OCI-LY7 (cell line): Measurements from ENCODE around the gene RNF168. TPM values are rescaled to one million over a fixed set of nuclear protein-coding genes. Genes with fewer than 3 reads are reported as not detected.

ENCODE experiments used
- BruUV-seq: library from RNA; stranded (reverse); fragments of 400-500 nt; replicated peaks from 2 replicates; lab custom pipeline; 2021; lab: Mats Ljungman, UMichigan
- CTCF ChIA-PET: fragments of 300-600 bp; sonication (Branson Sonifier 250); formaldehyde crosslinking; loops from one replicate; lab custom pipeline; 2022; ENCODE audit warnings: antibody characterized with exemption; ENCODE audit not compliant: unreplicated experiment; lab: Charles Lee
- POLR2A ChIA-PET: fragments of 300-600 bp; sonication (Branson Sonifier 250); formaldehyde crosslinking; loops from one replicate; lab custom pipeline; 2022; ENCODE audit warnings: antibody characterized with exemption; lab: Charles Lee
- DNase-seq: peaks from one replicate; pipeline ENCODE4 v3.0.0-alpha.2; 2015; ENCODE audit warnings: low spot score
- H2AFZ ChIP-seq: fragments of 200-600 bp; sonication (generic), shearing (Covaris generic); 2 replicates; pipeline ENCODE4 v1.6.1; 2014; ENCODE audit warnings: mild to moderate bottlenecking, antibody characterized with exemption, low read length, moderate library complexity
- H3K27ac ChIP-seq: fragments of 200-600 bp; sonication (generic); 2 replicates; pipeline ENCODE4 v1.5.1; 2014; ENCODE audit warnings: mixed run types, low read depth, mild to moderate bottlenecking, moderate library complexity, low read length, inconsistent platforms; ENCODE audit not compliant: poor library complexity, severe bottlenecking
- H3K36me3 ChIP-seq: fragments of 200-600 bp; sonication (generic); 2 replicates; pipeline ENCODE4 v1.6.1; 2014; ENCODE audit warnings: mild to moderate bottlenecking, antibody characterized with exemption, low read length, moderate library complexity, mixed read lengths; ENCODE audit not compliant: insufficient read depth
- H3K4me1 ChIP-seq: fragments of 200-600 bp; sonication (generic); 2 replicates; pipeline ENCODE4 v1.5.1; 2014; ENCODE audit warnings: mild to moderate bottlenecking, low read length; ENCODE audit not compliant: insufficient read depth, poor library complexity, severe bottlenecking
- H3K4me2 ChIP-seq: fragments of 200-600 bp; sonication (generic); 2 replicates; pipeline ENCODE4 v1.6.1; 2014; ENCODE audit warnings: mild to moderate bottlenecking, low read length
- H3K4me3 ChIP-seq: fragments of 200-600 bp; sonication (generic); 2 replicates; pipeline ENCODE4 v1.5.1; 2014; ENCODE audit warnings: mild to moderate bottlenecking, low read depth, low read length; ENCODE audit not compliant: poor library complexity, severe bottlenecking
- H3K79me2 ChIP-seq: fragments of 200-600 bp; sonication (generic); 2 replicates; pipeline ENCODE4 v1.6.1; 2016; ENCODE audit warnings: low read depth, mild to moderate bottlenecking, low read length, moderate library complexity, mixed read lengths; ENCODE audit not compliant: insufficient read depth
- H3K9me2 ChIP-seq: fragments of 200-600 bp; sonication (generic); 2 replicates; pipeline ENCODE4 v1.6.1; 2016; ENCODE audit warnings: mild to moderate bottlenecking, low read length, mixed read lengths; ENCODE audit not compliant: insufficient read depth
- H3K9me3 ChIP-seq: fragments of 200-600 bp; sonication (generic); 2 replicates; pipeline ENCODE4 v1.6.1; 2014; ENCODE audit warnings: mild to moderate bottlenecking, mixed run types, low read length, mixed read lengths
- H4K20me1 ChIP-seq: fragments of 200-600 bp; sonication (generic); 2 replicates; pipeline ENCODE4 v1.6.1; 2014; ENCODE audit warnings: mild to moderate bottlenecking, antibody characterized with exemption, low read length, moderate library complexity, mixed read lengths; ENCODE audit not compliant: insufficient read depth
- CTCF ChIP-seq: fragments of 200-600 bp; sonication (generic); conservative IDR thresholded peaks from 2 replicates; pipeline ENCODE4 v1.5.1; 2014; ENCODE audit warnings: mild to moderate bottlenecking, antibody characterized with exemption, low read length, moderate library complexity, mixed read lengths
- EZH2phosphoT487 ChIP-seq: fragments of 200-600 bp; sonication (generic); IDR thresholded peaks from 2 replicates; pipeline ENCODE4 v1.6.1; 2018; ENCODE audit warnings: low read depth, borderline replicate concordance, mild to moderate bottlenecking, mixed run types, antibody characterized with exemption, low read length, moderate library complexity, mixed read lengths
- intact Hi-C: fragments of 100-400 bp; cut with micrococcal nuclease; formaldehyde crosslinking; loops from one replicate; pipeline ENCODE4 v1.10.0; 2022; ENCODE audit not compliant: unreplicated experiment
- total RNA-seq, 2 experiments: library from RNA; depleted of rRNA in 1 of 2; stranded (reverse); fragments of >200 nt in 1 of 2; shearing (Covaris generic) in 1 of 2; gene quantifications; 2 replicates each; pipeline ENCODE4 v1.2.3, GENCODE V29; 2014 to 2022

Gene RNF168
- total RNA-seq, 2 experiments from 2014 or later: 31.3 to 38.1 TPM

- H3K9me2 ChIP-seq: no peaks in the 10 kb centered on the region
- peak overlapping the region; percentile 80 for H3K4me3 ChIP-seq
- no peak for DNase-seq
- no peak overlapping the region for H2AFZ ChIP-seq
- peaks cover 27% of the 10 kb centered on the region for H4K20me1 ChIP-seq
- peaks cover 84% of the 10 kb centered on the region for H3K79me2 ChIP-seq
- no peak for TF ChIP-seq EZH2phosphoT487
- TF ChIP-seq CTCF: no peak
- H3K9me3 ChIP-seq: no peaks in the 10 kb centered on the region
- peaks cover 58% of the 10 kb centered on the region for H3K36me3 ChIP-seq
- intact Hi-C loops: loop anchor here (5.0 kb wide), 1 partner anchor 183 kb away; the partner anchor contains the start of gene DYNLT2B
- peak overlapping the region; percentile 2 for H3K27ac ChIP-seq
- CTCF ChIA-PET: no interaction called here
- BruUV-seq: TSS peak; percentile 0
- POLR2A ChIA-PET: no interaction called here
- peak overlapping the region; percentile 99 for H3K4me2 ChIP-seq
- H3K4me1 ChIP-seq: peaks cover 16% of the 10 kb centered on the region
These were observed 3.6 kb downstream of the RNF168 start for GRCh38 chr3:196499807-196500524.

- no peak for TF ChIP-seq CTCF
- no peak for TF ChIP-seq EZH2phosphoT487
- no peak for DNase-seq
- H4K20me1 ChIP-seq: peaks cover 27% of the 10 kb centered on the region
- H3K4me1 ChIP-seq: peaks cover 18% of the 10 kb centered on the region
- H3K9me3 ChIP-seq: 0 out of 2 replicates have a peak, but pooled peaks cover 2% of the 10 kb centered on the region
- intact Hi-C loops: no loop called here
- no peaks in the 10 kb centered on the region for H3K9me2 ChIP-seq
- no TSS peak for BruUV-seq
- peaks cover 93% of the 10 kb centered on the region for H3K79me2 ChIP-seq
- peaks cover 67% of the 10 kb centered on the region for H3K36me3 ChIP-seq
- ChIA-PET POLR2A (no interaction called here), CTCF (no interaction called here)
- H3K27ac ChIP-seq: no peak overlapping the region
- H2AFZ ChIP-seq: no peak overlapping the region
- peak overlapping the region; percentile 99; the same call in 1 of the 2 replicates for H3K4me2 ChIP-seq
- H3K4me3 ChIP-seq: peak overlapping the region; percentile 80
These were observed 4.5 kb downstream of the RNF168 start for GRCh38 chr3:196499061-196499460.

GRCh38 chr3:196498297-196498696 lies 5.3 kb downstream of the RNF168 start:
- ChIA-PET CTCF (no interaction called here), POLR2A (interaction anchor here (1.4 to 1.9 kb wide), 2 partner anchors 8 to 11 kb away, joined by 6 to 7 read pairs; no protein-coding TSS in a partner anchor)
- no peak overlapping the region for H3K4me3 ChIP-seq
- TF ChIP-seq CTCF: no peak
- BruUV-seq: no TSS peak
- DNase-seq: no peak
- H3K9me2 ChIP-seq: no peaks in the 10 kb centered on the region
- no peak overlapping the region for H3K4me2 ChIP-seq
- no peak overlapping the region for H2AFZ ChIP-seq
- intact Hi-C loops: no loop called here
- H3K27ac ChIP-seq: no peak overlapping the region
- peaks cover 71% of the 10 kb centered on the region for H3K36me3 ChIP-seq
- peaks cover 17% of the 10 kb centered on the region for H3K4me1 ChIP-seq
- H4K20me1 ChIP-seq: peaks cover 27% of the 10 kb centered on the region
- H3K79me2 ChIP-seq: peaks cover 100% of the 10 kb centered on the region
- 0 out of 2 replicates have a peak, but pooled peaks cover 4% of the 10 kb centered on the region for H3K9me3 ChIP-seq
